BE2C (cell line): ENCODE results near the gene GEMIN8.
A peak's percentile ranks its signal among the peaks of the same experiment; 100 is the strongest.

ENCODE experiments used
- DNase-seq: peaks from one replicate; pipeline ENCODE4 v3.0.0-alpha.2; 2020
- H3K27me3 ChIP-seq: fragments of 250-450 bp; sonication (Bioruptor Pico); 2 replicates; pipeline ENCODE4 v1.5.1; 2020; ENCODE audit warnings: mild to moderate bottlenecking
- H3K36me3 ChIP-seq: fragments of 250-450 bp; sonication (Bioruptor Pico); 2 replicates; pipeline ENCODE4 v1.5.1; 2020; ENCODE audit warnings: mild to moderate bottlenecking
- H3K4me1 ChIP-seq: fragments of 250-450 bp; sonication (Bioruptor Pico); 2 replicates; pipeline ENCODE4 v1.5.1; 2020
- H3K4me3 ChIP-seq: 2 replicates; pipeline ENCODE4 v1.5.1; 2011; ENCODE audit warnings: low read depth, low read length
- H3K9me3 ChIP-seq: fragments of 250-450 bp; sonication (Bioruptor Pico); 2 replicates; pipeline ENCODE4 v1.5.1; 2020
- TF ChIP-seq, protein P1 (sequence below): IDR thresholded peaks from 2 replicates; pipeline ENCODE4 v1.5.1; 2012; ENCODE audit warnings: mild to moderate bottlenecking, low read depth, low read length

GEMIN8 gene

DNA sequence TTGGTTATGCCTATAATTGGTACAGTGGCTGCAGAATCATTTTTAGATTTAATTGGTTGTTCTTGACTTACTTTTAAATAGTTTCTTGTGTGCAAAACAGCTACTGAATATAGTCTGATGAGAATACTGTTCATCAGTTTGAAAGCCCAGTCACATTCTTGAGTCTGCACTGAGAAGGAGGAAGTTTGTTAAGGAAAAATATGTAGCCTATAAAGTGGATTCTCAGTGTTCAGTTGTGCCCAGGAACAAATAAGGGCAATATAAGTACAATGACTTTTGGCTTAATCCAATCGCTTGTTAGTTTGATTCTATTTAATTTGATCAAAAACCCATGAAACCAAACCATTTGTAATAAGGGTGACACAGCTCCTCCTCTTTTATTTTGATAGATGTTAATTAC, 32.8 kb upstream of the GEMIN8 start:
- Histone ChIP-seq H3K4me1 (no peaks in the 10 kb centered on the region), H3K9me3 (no peaks in the 10 kb centered on the region), H3K4me3 (no peak overlapping the region), H3K36me3 (no peaks in the 10 kb centered on the region), H3K27me3 (no peaks in the 10 kb centered on the region)
- TF ChIP-seq, protein P1, sequence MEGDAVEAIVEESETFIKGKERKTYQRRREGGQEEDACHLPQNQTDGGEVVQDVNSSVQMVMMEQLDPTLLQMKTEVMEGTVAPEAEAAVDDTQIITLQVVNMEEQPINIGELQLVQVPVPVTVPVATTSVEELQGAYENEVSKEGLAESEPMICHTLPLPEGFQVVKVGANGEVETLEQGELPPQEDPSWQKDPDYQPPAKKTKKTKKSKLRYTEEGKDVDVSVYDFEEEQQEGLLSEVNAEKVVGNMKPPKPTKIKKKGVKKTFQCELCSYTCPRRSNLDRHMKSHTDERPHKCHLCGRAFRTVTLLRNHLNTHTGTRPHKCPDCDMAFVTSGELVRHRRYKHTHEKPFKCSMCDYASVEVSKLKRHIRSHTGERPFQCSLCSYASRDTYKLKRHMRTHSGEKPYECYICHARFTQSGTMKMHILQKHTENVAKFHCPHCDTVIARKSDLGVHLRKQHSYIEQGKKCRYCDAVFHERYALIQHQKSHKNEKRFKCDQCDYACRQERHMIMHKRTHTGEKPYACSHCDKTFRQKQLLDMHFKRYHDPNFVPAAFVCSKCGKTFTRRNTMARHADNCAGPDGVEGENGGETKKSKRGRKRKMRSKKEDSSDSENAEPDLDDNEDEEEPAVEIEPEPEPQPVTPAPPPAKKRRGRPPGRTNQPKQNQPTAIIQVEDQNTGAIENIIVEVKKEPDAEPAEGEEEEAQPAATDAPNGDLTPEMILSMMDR = no peak
- no peak for DNase-seq

DNA sequence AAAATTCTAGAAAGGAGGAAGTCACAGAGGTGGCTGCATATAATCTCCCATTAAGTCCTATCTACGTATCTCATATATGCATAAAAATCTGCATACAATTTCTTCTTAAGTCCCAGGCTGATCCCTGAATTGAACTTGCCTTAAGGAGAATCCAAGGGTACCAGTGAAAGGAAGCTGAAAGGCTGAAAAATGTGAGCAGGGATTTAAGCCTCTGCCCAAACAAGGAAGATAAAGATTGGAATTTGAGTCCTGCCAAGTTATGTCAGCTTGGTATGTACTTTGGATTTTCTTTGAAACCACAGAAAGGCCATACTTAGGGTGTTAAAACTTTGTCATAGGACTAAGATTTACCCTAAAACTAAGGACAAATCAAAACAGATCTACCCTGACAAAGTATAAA, 26.5 kb upstream of the GEMIN8 start:
- no peak for DNase-seq
- H3K9me3 ChIP-seq = no peaks in the 10 kb centered on the region
- no peaks in the 10 kb centered on the region for H3K27me3 ChIP-seq
- TF ChIP-seq, protein P1 = no peak
- no peaks in the 10 kb centered on the region for H3K36me3 ChIP-seq
- H3K4me1 ChIP-seq = no peaks in the 10 kb centered on the region
- H3K4me3 ChIP-seq = no peak overlapping the region

- H3K36me3 ChIP-seq = no peaks in the 10 kb centered on the region
- no peak overlapping the region for H3K4me3 ChIP-seq
- no peak for DNase-seq
- no peaks in the 10 kb centered on the region for H3K27me3 ChIP-seq
- H3K4me1 ChIP-seq = no peaks in the 10 kb centered on the region
- H3K9me3 ChIP-seq = no peaks in the 10 kb centered on the region
- TF ChIP-seq, protein P1 = no peak
These were observed 21.7 kb upstream of the GEMIN8 start for GRCh38 chrX:14051416-14051815.

DNA sequence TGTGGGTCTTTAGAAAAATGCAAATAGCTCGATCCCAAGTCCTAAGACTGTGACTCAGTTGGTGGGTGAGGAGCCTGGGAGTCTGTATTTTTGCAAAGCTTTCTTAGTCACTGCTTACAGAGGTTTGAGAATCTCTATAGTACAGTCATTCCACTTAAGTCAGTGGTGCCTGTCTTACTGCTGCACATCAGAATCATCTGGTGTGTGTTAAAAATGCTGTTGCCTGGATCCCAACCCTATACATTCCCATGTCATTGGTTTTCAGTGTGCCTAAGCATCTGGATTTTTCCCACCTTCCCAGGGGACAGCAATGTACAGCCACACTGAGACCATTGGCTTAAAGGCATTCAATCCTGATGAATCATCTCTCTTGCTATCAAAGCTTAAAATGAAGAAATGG, 21.0 kb upstream of the GEMIN8 start:
- TF ChIP-seq, protein P1 = no peak
- no peaks in the 10 kb centered on the region for H3K4me1 ChIP-seq
- no peak overlapping the region for H3K4me3 ChIP-seq
- DNase-seq = no peak
- no peaks in the 10 kb centered on the region for H3K36me3 ChIP-seq
- no peaks in the 10 kb centered on the region for H3K27me3 ChIP-seq
- H3K9me3 ChIP-seq = no peaks in the 10 kb centered on the region

GRCh38 chrX:14043209-14043608, 13.5 kb upstream of the GEMIN8 start:
- Histone ChIP-seq H3K4me1 (no peaks in the 10 kb centered on the region), H3K36me3 (no peaks in the 10 kb centered on the region), H3K4me3 (no peak overlapping the region), H3K9me3 (no peaks in the 10 kb centered on the region), H3K27me3 (no peaks in the 10 kb centered on the region)
- TF ChIP-seq, protein P1 = no peak
- DNase-seq = no peak

DNA sequence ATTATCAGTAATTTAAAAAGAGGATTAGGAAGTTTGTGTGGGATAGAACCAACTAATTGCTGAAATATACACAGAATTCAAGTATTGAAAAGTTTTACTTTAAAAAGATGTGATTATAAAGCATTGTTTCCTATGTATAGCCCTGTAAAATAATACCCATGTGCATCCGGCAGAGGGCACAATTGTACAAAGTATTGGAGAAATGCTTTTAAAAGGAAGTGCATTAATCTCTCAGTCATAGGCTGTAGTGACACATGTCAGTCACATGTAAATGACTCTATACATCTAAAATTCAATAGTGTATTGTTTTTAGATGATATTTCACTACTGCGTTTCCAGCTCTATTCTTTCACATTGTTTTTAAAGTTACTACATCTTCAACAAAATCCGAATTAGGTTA, 9.7 kb upstream of the GEMIN8 start:
- H3K36me3 ChIP-seq = no peaks in the 10 kb centered on the region
- H3K9me3 ChIP-seq = no peaks in the 10 kb centered on the region
- H3K27me3 ChIP-seq = no peaks in the 10 kb centered on the region
- H3K4me3 ChIP-seq = no peak overlapping the region
- TF ChIP-seq, protein P1 = peak; percentile 50
- DNase-seq = peak; percentile 42
- no peaks in the 10 kb centered on the region for H3K4me1 ChIP-seq
